AG04449 (cell line): Measurements from ENCODE around the gene KCNK3.

Source experiments
- CTCF ChIA-PET: fragments of 350-600 bp; formaldehyde crosslinking; extraction: SDS; loops from one replicate; lab custom pipeline; 2021; ENCODE audit warnings: antibody characterized with exemption; lab: Yijun Ruan, JAX
- POLR2A ChIA-PET: fragments of 400-600, 350-600 bp; formaldehyde crosslinking; extraction: SDS; loops from one replicate; lab custom pipeline; 2020; ENCODE audit warnings: antibody characterized with exemption, inconsistent platforms; lab: Yijun Ruan, JAX
- DNase-seq: peaks from one replicate; pipeline ENCODE4 v3.0.0-alpha.2; 2010; ENCODE audit warnings: low read depth, low spot score
- H3K4me3 ChIP-seq: 2 replicates; pipeline ENCODE4 v1.5.1; 2011; ENCODE audit warnings: low read depth, mild to moderate bottlenecking, control low read depth, low read length
- TF ChIP-seq, protein P1 (sequence below): IDR thresholded peaks from one replicate; pipeline ENCODE4 v1.5.1; 2011; ENCODE audit warnings: mild to moderate bottlenecking, moderate library complexity, low read length, control low read depth, inconsistent platforms; ENCODE audit not compliant: insufficient read depth; ENCODE audit errors: missing control alignments

The KCNK3 gene

DNA sequence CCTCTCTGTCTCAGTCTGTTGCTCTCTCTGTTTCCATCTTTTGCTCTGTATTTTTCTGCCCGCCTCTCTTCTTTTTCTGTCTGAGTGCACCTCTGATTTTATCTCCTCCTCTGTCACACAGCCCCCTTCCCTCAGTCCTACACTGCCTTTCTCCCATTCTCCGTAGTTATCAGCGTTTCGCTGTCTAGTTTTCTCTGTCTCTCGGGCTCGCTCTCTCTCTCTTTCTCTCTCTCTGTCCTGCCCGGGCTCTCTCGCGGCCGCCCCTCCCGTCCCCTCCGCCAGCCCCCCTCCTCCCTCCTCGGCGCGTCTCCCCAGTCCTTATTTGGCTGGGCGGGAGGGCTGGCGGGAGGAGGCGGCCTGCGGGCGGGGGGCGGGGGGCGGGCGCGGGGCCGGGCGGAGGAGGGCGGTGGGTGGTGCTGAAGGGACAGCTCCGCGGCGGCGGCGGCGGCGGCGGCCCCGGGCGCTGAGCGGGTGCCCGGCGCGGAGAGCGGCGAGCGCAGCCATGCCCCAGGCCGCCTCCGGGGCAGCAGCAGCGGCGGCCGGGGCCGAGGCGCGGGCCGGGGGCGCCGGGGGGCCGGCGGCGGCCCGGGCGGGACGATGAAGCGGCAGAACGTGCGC is at the start of gene KCNK3:
Gene KCNK3 (plus strand): TSS at position 444 of the 618 bp plus-strand sequence. CDS start 154 bp downstream, at position 598.
- TF ChIP-seq, protein P1, sequence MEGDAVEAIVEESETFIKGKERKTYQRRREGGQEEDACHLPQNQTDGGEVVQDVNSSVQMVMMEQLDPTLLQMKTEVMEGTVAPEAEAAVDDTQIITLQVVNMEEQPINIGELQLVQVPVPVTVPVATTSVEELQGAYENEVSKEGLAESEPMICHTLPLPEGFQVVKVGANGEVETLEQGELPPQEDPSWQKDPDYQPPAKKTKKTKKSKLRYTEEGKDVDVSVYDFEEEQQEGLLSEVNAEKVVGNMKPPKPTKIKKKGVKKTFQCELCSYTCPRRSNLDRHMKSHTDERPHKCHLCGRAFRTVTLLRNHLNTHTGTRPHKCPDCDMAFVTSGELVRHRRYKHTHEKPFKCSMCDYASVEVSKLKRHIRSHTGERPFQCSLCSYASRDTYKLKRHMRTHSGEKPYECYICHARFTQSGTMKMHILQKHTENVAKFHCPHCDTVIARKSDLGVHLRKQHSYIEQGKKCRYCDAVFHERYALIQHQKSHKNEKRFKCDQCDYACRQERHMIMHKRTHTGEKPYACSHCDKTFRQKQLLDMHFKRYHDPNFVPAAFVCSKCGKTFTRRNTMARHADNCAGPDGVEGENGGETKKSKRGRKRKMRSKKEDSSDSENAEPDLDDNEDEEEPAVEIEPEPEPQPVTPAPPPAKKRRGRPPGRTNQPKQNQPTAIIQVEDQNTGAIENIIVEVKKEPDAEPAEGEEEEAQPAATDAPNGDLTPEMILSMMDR: no peak
- ChIA-PET POLR2A (no interaction called here), CTCF (no interaction called here)
- peak within 1 kb of the TSS; percentile 34 for H3K4me3 ChIP-seq
- DNase-seq: no peak

DNA sequence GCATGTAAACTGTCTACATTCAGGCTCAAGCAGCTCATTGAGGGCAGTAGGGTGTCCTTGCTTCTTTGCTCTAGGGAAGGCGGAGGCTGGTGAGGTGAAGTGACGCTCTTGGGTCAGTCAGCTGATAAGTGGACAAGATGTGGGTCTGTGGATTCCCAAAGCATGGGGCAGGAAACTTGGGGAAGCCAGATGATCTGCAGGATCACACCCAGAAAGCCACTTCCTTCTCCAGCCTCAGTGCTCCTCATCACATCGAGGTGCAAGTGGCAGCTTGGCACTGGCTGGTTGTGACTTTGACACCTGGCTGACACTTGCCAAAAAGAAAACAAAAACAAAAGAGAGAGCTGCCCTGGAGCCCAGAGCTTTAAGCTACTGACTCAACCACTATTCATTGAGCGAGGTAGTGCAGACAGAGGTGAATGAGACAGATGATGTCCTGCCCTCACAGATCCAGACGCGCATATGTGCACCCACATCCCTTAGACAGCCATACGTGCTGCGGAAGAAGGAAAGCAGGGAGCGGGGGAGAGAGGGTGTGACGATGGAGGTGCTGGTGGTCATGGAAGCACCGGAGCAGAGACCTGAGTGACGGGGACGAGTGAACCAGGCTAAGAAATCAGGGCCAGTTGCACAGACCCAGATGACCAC is 48.2 kb upstream of the KCNK3 start:
- TF ChIP-seq, protein P1: no peak
- DNase-seq: no peak
- H3K4me3 ChIP-seq: no peak overlapping the region
- ChIA-PET POLR2A (no interaction called here), CTCF (interaction anchor here (1.1 kb wide), 1 partner anchor 39 kb away, joined by 4 read pairs; no protein-coding TSS in a partner anchor)

DNA sequence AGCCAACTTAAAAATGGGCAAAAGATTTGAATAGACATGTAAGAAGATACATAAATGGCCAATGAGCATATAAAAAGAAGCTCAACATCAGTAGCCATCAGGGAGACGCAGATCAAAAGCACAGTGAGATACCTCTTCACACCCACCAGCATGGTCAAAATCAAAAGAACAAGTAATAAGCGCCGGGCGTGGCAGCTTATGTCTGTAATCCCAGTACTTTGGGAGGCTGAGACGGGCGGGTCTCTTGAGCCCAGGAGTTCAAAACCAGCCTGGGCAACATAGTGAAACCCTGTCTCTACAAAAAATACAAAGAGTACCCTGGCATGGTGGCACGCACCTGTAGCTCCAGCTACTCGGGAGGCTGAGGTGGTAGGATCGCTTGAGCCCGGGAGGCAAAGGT is 46.8 kb upstream of the KCNK3 start:
- ChIA-PET CTCF (interaction anchor here (1.4 kb wide), 1 partner anchor 68 kb away, joined by 4 read pairs; no protein-coding TSS in a partner anchor), POLR2A (no interaction called here)
- TF ChIP-seq, protein P1: no peak
- no peak overlapping the region for H3K4me3 ChIP-seq
- DNase-seq: no peak

DNA sequence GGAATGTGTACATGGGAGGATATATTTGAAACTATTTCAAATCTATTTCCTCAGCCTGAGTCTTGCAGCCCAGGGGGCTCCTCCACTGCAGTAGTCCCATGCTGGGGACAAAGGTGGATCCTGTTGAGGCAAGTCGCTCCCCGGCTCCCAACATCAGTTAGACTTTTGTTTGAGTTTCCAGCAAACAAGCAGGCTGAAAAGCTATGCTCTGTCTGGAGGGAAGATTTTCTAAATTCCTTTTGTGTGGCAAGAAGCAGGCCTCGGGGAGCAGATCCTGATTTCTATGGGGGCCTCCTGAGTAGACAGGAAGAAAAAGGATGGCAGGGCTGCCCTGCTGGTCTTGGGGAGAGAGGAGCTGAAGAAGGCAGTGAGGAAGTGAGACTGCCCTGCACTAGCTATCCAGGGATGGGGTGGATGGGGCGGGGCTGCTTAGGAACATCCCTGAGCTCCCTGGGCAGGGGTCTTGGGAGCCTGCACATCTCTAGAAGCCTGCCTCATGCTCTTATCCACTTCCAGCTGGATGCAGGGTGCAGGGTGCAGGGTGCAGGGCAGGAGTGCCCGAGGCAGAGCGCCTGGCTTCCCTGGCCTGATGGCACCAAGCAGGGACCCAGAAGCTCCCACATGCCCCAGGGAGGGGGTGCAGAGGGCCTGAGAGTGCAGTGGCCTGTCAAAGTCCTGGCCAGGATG is 45.4 kb upstream of the KCNK3 start:
- TF ChIP-seq, protein P1: no peak
- ChIA-PET POLR2A (no interaction called here), CTCF (interaction anchor here (1.0 kb wide), 1 partner anchor 22 kb away, joined by 4 read pairs; no protein-coding TSS in a partner anchor)
- no peak overlapping the region for H3K4me3 ChIP-seq
- DNase-seq: no peak

DNA sequence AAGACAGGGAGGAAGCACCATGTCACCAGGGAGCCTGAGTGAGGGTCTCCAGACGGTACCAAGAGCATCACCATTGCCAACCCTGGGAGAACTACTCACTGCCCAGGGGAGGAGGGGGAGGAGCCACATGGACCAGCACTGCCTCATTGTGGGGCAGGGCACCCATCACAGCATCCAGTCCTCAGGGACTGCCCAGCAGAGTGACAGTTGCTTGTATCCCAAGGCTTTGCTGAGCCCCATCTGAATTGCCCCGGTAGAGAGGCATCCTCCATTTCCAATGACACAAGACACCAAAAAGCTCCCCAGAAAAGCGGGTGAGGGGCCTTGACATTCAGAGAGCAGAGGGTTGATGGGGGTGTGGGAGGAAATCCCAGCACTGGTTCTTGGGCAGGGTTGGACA is 44.5 kb upstream of the KCNK3 start:
- TF ChIP-seq, protein P1: no peak
- ChIA-PET POLR2A (no interaction called here), CTCF (no interaction called here)
- DNase-seq: no peak
- H3K4me3 ChIP-seq: no peak overlapping the region

DNA sequence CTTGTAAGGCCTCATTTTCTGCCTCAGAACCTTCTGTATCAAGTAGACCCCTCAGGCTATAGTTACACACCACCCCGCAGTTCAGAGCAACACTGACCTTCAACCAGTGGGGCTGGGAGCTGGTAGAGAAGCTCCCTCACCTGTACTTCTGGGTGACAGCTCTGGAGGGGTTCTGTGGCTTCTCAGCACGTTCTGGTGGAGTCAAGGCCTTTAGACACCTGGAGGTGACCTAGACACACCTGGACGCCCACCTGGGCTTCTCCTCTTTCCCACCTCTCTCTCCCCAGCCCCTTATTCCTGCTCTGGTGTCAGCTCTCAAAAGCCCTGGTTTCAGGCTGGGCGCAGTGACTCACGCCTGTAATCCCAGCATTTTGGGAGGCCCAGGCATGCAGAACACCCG is 44.0 kb upstream of the KCNK3 start:
- ChIA-PET POLR2A (no interaction called here), CTCF (no interaction called here)
- H3K4me3 ChIP-seq: no peak overlapping the region
- no peak for DNase-seq
- TF ChIP-seq, protein P1: no peak
